Effector memory CD4-positive, alpha-beta T cell (primary cell): ENCODE results near the gene TOMM20.

Experiments
- DNase-seq, 3 donors: peaks; one replicate each; pipeline ENCODE4 v3.0.0-alpha.2; 2020
- H3K27ac ChIP-seq: 2 replicates; pipeline ENCODE4 v1.7.0; 2013; ENCODE audit warnings: mild to moderate bottlenecking, low read length, moderate library complexity; ENCODE audit not compliant: insufficient read depth, poor library complexity, severe bottlenecking
- H3K27me3 ChIP-seq: replicated peaks from 2 replicates; pipeline ENCODE4 v1.7.0; 2013; ENCODE audit warnings: mild to moderate bottlenecking, low read length; ENCODE audit not compliant: insufficient read depth, control insufficient read depth, poor library complexity, severe bottlenecking
- H3K36me3 ChIP-seq: 2 replicates; pipeline ENCODE4 v1.7.0; 2013; ENCODE audit warnings: mild to moderate bottlenecking, low read length, moderate library complexity; ENCODE audit not compliant: control insufficient read depth, insufficient read depth
- H3K4me1 ChIP-seq: 2 replicates; pipeline ENCODE4 v1.7.0; 2013; ENCODE audit warnings: low read length, mild to moderate bottlenecking; ENCODE audit not compliant: control insufficient read depth, insufficient read depth, poor library complexity, severe bottlenecking
- H3K4me3 ChIP-seq: 2 replicates; pipeline ENCODE4 v1.7.0; 2013; ENCODE audit warnings: low read length, low read depth, mild to moderate bottlenecking; ENCODE audit not compliant: insufficient read depth, poor library complexity, severe bottlenecking
- H3K9me3 ChIP-seq: 2 replicates; pipeline ENCODE4 v1.7.0; 2013; ENCODE audit warnings: mild to moderate bottlenecking, low read length, moderate library complexity; ENCODE audit not compliant: control insufficient read depth

Gene TOMM20

GRCh38 chr1:235068158-235069121 is 60.2 kb downstream of the TOMM20 start:
- H3K4me3 ChIP-seq = no peak overlapping the region
- H3K27ac ChIP-seq = no peak overlapping the region
- DNase-seq = no peak
- H3K9me3 ChIP-seq = no peaks in the 10 kb centered on the region
- H3K36me3 ChIP-seq = no peaks in the 10 kb centered on the region
- H3K27me3 ChIP-seq = no peaks in the 10 kb centered on the region
- H3K4me1 ChIP-seq = peaks cover 2% of the 10 kb centered on the region

GRCh38 chr1:235067396-235068157 is 61.1 kb downstream of the TOMM20 start:
- DNase-seq = no peak
- no peak overlapping the region for H3K4me3 ChIP-seq

GRCh38 chr1:235063068-235063765 is 65.4 kb downstream of the TOMM20 start:
- H3K4me3 ChIP-seq = no peak overlapping the region
- H3K27me3 ChIP-seq = no peaks in the 10 kb centered on the region
- peaks cover 11% of the 10 kb centered on the region for H3K4me1 ChIP-seq
- no peaks in the 10 kb centered on the region for H3K36me3 ChIP-seq
- H3K9me3 ChIP-seq = no peaks in the 10 kb centered on the region
- no peak overlapping the region for H3K27ac ChIP-seq
- DNase-seq = no peak

More at GRCh38 chr1:235067396-235068157, 61.1 kb downstream of the TOMM20 start:
- Histone ChIP-seq H3K36me3 (no peaks in the 10 kb centered on the region), H3K27me3 (no peaks in the 10 kb centered on the region), H3K27ac (no peak overlapping the region), H3K9me3 (no peaks in the 10 kb centered on the region), H3K4me1 (peaks cover 10% of the 10 kb centered on the region)

GRCh38 chr1:235060607-235061470 is 67.8 kb downstream of the TOMM20 start:
- H3K4me1 ChIP-seq = peaks cover 11% of the 10 kb centered on the region
- H3K4me3 ChIP-seq = no peak overlapping the region
- H3K36me3 ChIP-seq = no peaks in the 10 kb centered on the region
- DNase-seq = no peak
- no peak overlapping the region for H3K27ac ChIP-seq
- H3K9me3 ChIP-seq = no peaks in the 10 kb centered on the region
- H3K27me3 ChIP-seq = no peaks in the 10 kb centered on the region
